AG09309 (cell line): ENCODE measurements around the gene ZNF292.
"Not testable (repeated sequence)": the region's sequence is repeated elsewhere in the genome, so short reads cannot be mapped to it uniquely, and the experiment has no call there.

Experiments
- DNase-seq: peaks from one replicate; pipeline ENCODE4 v3.0.0-alpha.2; 2010; ENCODE audit warnings: low read depth
- H3K4me3 ChIP-seq: 2 replicates; pipeline ENCODE4 v1.5.1; 2011; ENCODE audit warnings: mild to moderate bottlenecking, low read depth, low read length, moderate library complexity; ENCODE audit not compliant: control insufficient read depth
- TF ChIP-seq, protein P1 (sequence below): IDR thresholded peaks from 2 replicates; pipeline ENCODE4 v1.5.1; 2011; ENCODE audit warnings: mild to moderate bottlenecking, low read depth, low read length, inconsistent platforms; ENCODE audit not compliant: insufficient read depth, control insufficient read depth; ENCODE audit errors: missing control alignments

ZNF292 gene

DNA sequence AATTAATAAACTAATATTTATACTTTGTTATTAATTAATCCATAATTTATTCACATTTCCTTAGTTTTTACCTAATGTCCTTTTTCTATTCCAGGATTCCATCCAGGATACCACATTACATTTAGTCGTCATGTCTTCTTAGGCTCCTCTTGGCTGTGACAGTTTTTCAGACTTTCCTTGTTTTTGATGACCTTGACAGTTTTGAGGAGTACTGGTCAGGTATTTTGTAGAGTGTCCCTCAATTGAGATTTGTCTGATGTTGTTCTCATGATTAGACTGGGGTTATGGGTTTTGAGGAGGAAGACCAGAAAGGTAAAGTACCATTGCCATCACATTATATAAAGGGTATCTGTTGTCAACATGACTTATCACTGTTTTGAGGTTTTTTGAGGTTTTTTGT, 67.3 kb downstream of the ZNF292 start:
- DNase-seq: no peak

DNA sequence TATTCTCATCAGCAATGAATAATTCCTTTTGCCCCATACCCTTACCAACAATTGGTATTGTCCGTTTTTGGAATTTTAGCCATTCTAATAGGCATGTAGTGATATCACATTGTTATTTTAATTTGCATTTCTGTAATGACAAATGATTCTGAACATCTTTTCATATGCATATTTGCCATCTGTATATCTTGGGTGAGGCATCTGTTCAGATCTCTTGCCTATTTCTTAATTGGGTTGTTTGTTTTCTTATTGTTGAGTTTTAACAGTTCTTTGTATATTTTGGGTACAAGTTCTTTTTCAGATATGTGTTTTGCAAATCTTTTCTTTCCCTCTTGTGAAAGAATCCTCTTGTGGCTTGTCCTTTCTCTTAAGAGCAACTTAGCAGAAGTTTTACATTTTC, 69.6 kb downstream of the ZNF292 start:
- no peak overlapping the region for H3K4me3 ChIP-seq
- TF ChIP-seq, protein P1, sequence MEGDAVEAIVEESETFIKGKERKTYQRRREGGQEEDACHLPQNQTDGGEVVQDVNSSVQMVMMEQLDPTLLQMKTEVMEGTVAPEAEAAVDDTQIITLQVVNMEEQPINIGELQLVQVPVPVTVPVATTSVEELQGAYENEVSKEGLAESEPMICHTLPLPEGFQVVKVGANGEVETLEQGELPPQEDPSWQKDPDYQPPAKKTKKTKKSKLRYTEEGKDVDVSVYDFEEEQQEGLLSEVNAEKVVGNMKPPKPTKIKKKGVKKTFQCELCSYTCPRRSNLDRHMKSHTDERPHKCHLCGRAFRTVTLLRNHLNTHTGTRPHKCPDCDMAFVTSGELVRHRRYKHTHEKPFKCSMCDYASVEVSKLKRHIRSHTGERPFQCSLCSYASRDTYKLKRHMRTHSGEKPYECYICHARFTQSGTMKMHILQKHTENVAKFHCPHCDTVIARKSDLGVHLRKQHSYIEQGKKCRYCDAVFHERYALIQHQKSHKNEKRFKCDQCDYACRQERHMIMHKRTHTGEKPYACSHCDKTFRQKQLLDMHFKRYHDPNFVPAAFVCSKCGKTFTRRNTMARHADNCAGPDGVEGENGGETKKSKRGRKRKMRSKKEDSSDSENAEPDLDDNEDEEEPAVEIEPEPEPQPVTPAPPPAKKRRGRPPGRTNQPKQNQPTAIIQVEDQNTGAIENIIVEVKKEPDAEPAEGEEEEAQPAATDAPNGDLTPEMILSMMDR: no peak
- no peak for DNase-seq

More for the DNA sequence above, 67.3 kb downstream of the ZNF292 start:
- TF ChIP-seq, protein P1: no peak
- H3K4me3 ChIP-seq: no peak overlapping the region

DNA sequence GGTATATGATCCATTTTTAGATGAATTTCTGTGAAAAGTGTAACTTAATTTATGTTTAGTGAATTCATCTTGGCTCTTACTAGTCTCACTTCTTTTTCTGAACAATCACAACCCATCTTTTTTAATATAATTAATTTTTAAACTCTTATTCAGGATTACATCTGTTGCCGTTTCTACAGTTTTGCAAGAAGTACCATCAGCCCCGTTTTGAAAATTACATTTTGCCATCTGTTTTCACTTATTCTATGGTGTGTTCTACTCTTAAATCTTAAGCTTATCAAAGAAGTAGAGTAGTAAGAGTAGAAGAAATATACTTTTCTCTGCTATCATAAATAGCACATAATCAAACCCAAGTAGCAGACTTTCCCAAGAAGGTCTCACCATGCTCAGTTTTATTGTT, 70.1 kb downstream of the ZNF292 start:
- TF ChIP-seq, protein P1: no peak
- DNase-seq: no peak
- no peak overlapping the region for H3K4me3 ChIP-seq

DNA sequence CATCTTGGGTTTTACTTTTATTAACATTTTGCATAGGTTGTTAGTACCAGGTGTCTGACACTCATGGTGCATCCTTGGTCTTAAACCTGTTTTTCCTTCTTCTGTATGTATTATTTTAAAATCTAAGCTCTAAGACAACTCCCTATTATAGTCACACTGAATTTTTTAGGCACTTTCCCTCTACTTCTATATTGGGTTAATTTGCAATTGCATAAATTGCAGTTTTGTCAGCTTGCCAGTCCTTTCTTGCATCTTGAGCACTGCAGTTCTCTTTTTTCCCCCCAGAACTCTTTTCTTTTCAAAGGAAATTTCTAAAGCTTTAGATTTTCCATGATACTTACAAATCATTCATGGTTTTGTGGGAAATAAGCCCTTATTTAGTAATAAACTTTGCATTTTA, 70.6 kb downstream of the ZNF292 start:
- no peak for DNase-seq
- TF ChIP-seq, protein P1: no peak
- H3K4me3 ChIP-seq: no peak overlapping the region

DNA sequence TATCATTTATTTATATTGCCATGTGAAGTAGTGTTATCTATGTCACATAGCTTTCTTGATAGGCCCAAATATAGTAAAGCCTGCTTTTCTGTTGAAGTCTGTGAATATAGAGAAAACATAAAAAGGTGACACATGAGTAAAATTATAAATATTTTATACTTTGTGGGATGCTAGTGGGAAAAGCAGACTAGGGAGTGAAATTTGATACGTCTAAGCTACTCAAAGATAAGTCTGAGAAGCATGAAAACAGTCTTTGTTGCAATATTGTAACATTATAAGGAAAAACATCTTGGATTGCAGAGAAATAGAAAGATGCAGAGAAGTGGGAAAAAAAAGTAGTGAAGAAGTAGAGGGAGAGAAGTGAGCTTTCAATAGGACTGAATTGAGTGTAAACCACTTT, 75.4 kb downstream of the ZNF292 start:
- TF ChIP-seq, protein P1: no peak
- no peak overlapping the region for H3K4me3 ChIP-seq
- no peak for DNase-seq

DNA sequence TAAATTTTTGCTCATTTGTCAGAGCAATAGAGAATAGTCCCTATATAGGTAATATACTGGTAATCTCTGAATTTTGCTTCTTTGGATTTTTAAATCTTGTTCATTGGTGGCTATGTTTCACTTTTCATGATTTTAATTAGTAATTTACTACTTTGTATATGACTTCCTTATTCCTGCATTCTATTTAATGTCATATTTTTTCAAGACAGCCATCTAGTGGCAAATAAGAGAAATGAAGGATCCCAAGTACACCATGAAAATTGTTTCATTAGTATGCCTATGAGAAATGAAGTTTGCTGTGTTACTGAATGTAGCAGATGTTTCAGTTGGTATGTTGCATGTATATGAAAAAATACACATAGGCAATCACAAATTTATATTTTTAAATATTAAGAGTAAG, 82.4 kb downstream of the ZNF292 start:
- no peak overlapping the region for H3K4me3 ChIP-seq
- DNase-seq: peak; percentile 1
- TF ChIP-seq, protein P1: peak; percentile 39

DNA sequence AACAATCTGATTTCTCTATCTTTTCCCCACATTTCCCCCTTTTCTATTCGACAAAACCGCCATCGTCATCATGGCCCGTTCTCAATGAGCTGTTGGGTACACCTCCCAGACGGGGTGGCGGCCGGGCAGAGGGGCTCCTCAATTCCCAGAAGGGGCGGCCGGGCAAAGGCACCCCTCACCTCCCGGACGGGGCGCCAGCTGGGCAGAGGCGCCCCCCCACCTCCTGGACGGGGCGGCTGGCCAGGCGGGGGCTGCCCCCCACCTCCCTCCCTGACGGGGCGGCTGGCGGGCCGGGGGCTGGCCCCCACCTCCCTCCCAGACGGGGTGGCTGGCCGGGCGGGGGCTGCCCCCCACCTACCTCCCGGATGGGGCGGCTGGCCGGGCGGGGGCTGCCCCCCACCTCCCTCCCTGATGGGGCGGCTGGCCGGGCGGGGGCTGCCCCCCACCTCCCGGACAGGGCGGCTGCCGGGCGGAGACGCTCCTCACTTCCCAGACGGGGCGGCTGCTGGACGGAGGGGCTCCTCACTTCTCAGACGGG, 83.8 kb downstream of the ZNF292 start:
- not testable (repeated sequence) for H3K4me3 ChIP-seq, DNase-seq

DNA sequence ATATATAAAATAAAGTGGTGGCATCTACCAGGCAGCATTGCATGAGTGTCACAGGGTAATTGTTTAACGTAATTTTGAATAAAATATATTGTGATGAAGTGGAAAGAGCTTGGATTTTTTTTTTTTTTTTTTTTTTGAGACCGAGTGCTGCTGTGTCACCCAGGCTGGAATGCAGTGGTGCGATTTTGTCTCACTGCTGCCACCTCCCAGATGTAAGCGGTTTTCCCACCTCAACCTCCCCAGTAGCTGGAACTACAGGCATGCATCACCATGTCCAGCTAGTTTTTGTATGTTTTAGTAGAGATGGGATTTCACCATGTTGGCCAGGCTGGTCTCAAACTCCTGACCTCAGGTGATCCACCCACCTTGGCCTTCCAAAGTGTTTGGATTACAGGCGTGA, 85.9 kb downstream of the ZNF292 start:
- H3K4me3 ChIP-seq: no peak overlapping the region
- no peak for DNase-seq
- TF ChIP-seq, protein P1: no peak
